ENCODE measurements around the gene MAML1.

MAML1 gene

DNA sequence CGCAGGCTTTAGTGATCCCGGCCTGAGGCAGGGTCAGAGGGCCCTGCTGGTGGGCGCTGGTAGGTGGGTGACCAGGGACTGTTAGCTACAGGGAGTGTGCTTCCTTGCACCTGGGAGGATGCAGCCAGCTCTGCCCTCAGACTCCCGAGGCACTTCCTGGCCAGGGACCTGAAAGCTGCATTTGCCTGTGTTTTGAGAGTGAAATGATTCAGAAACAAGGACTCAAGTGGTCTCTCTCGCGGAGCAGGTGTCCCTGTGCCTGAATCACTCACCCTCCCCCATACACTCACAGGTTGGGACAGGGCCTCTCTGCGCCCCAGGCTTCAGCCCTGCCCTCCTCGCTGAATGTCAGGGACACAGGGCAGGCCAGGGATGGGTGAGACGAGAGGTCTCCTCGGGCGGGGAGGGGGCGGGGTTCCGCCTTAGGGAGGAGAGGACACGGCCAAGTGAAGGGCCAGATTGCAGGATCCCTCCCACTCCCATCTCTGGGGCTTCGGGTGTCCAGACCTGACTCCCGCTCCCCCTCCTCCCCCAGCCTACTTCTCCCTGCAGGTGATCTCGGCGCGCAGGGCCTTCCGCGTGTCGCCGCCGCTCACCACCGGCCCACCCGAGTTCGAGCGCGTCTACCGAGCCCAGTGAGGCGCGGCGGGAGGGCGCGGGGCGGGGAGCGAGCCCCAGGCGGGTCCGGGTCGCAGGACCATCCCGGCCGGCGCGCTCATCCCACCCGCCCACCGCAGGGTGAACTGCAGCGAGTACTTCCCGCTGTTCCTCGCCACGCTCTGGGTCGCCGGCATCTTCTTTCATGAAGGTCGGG, 62.6 kb downstream of the MAML1 start:
- DNase-seq (ENCODE audit: low read depth, low spot score), result no peak
- in situ Hi-C loops (cut with HindIII; ENCODE audit: low sequenced_read_pairs), result no loop called here
- TF ChIP-seq, protein P1, sequence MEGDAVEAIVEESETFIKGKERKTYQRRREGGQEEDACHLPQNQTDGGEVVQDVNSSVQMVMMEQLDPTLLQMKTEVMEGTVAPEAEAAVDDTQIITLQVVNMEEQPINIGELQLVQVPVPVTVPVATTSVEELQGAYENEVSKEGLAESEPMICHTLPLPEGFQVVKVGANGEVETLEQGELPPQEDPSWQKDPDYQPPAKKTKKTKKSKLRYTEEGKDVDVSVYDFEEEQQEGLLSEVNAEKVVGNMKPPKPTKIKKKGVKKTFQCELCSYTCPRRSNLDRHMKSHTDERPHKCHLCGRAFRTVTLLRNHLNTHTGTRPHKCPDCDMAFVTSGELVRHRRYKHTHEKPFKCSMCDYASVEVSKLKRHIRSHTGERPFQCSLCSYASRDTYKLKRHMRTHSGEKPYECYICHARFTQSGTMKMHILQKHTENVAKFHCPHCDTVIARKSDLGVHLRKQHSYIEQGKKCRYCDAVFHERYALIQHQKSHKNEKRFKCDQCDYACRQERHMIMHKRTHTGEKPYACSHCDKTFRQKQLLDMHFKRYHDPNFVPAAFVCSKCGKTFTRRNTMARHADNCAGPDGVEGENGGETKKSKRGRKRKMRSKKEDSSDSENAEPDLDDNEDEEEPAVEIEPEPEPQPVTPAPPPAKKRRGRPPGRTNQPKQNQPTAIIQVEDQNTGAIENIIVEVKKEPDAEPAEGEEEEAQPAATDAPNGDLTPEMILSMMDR (IDR thresholded peaks at IDR 0.05; ENCODE audit: low read depth, low read length), result no peak
- peak overlapping the region; percentile 35 for H3K4me3 ChIP-seq (ENCODE audit: low read depth, low read length)

GRCh38 chr5:179795863-179796833, 63.5 kb downstream of the MAML1 start:
- TF ChIP-seq, protein P1 (IDR thresholded peaks at IDR 0.05; ENCODE audit: low read depth, low read length), result peak; percentile 62
- peak; percentile 79 for DNase-seq (ENCODE audit: low read depth, low spot score)
- peak overlapping the region; percentile 41 for H3K4me3 ChIP-seq (ENCODE audit: low read depth, low read length)
- in situ Hi-C loops (cut with HindIII; ENCODE audit: low sequenced_read_pairs), result no loop called here

DNA sequence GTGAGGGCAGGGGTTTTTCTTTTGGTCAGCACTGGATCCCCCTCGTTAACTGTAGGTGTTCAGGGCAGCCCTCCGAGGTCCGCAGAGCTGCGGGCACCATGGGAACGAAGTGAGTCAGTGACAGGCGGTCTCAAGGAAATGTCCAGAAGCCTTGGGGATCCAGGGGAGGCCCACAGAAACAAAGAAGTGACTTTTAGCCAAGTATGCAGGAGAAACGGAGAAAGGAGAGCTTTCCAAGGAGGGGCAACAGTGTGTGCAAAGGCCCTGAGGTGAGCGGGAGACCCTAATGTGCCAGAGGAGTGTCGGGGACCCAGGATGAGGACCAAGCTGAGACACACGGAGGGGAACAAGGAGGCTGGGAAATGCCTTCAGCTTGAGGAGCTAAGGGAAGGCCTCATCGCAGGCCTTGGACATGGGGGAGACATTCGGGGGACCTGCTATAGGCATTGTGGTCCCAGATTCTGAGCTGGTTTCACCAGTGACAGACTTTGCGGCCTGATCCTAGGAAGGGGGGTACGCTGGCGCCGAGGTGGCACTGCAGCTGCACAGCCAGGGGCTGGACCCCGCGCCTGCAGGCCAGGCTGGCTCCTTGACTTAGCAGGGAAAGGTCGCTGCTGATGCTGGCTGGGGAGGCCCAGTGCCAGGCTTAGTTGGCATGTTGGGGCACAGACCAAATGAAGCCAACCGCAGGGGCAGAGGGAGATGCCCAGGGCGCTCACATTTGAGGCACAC, 64.4 kb downstream of the MAML1 start:
- no peak for DNase-seq (ENCODE audit: low read depth, low spot score)
- in situ Hi-C loops (cut with HindIII; ENCODE audit: low sequenced_read_pairs), result no loop called here
- TF ChIP-seq, protein P1 (IDR thresholded peaks at IDR 0.05; ENCODE audit: low read depth, low read length), result no peak
- no peak overlapping the region for H3K4me3 ChIP-seq (ENCODE audit: low read depth, low read length)

GRCh38 chr5:179797741-179798140, 65.1 kb downstream of the MAML1 start:
- DNase-seq (ENCODE audit: low read depth, low spot score), result no peak
- TF ChIP-seq, protein P1 (IDR thresholded peaks at IDR 0.05; ENCODE audit: low read depth, low read length), result no peak
- H3K4me3 ChIP-seq (ENCODE audit: low read depth, low read length), result no peak overlapping the region
- in situ Hi-C loops (cut with HindIII; ENCODE audit: low sequenced_read_pairs), result no loop called here

DNA sequence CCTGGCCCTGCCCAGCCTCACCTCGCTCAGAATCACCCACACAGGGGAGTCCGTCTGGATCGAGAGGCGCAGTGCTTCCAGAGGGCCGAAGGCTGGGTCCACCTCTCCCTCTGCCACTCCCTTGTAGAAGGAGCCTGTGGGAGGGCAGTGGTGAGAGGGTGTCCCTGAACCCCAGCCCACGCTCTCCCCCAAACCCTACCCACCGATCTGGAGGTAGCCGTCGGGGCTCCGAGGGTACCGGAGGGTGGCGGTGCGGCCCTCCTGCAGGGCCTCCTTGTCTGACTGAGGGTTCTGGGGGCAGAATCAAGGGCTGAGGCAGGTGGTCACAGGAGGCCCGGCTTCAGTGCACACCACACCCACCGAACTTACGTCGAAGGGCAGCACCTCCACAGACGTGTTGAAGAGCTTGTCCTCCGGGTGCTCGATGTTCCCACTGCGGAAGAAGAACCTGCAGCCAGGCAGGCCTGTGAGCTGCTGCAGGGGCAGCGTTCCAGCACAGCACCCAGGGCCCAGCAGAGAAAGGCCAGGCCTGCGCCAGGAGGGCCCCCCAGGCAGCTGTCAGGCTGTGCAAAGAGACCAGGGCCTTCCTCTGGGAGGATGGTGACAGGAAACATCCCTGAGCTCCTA, 65.6 kb downstream of the MAML1 start:
- no peak for DNase-seq (ENCODE audit: low read depth, low spot score)
- in situ Hi-C loops (cut with HindIII; ENCODE audit: low sequenced_read_pairs), result no loop called here
- TF ChIP-seq, protein P1 (IDR thresholded peaks at IDR 0.05; ENCODE audit: low read depth, low read length), result no peak
- no peak overlapping the region for H3K4me3 ChIP-seq (ENCODE audit: low read depth, low read length)

Measured in astrocyte of the spinal cord (primary cell).